ENCODE data around the gene TMA16.

The TMA16 gene

DNA sequence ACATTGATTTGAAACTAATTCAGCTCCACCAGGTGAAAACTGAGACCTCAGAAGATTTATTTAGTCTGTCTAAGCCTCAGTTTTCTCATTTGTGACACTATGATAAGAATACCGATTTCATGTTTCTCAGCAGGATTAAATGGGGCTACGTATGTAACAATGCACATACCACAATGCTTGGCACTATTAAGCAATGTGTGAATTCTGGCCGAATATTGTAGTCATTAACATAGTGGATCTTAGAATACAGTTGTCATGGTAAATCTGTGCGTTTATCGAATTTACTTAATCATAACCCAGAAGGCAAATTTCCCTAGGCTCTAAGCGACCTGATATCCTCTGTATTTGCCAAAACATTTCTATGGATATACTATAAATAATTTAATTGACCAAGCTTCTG is 69.1 kb downstream of the TMA16 start:
- DNase-seq (ENCODE audit: low read depth), result no peak

DNA sequence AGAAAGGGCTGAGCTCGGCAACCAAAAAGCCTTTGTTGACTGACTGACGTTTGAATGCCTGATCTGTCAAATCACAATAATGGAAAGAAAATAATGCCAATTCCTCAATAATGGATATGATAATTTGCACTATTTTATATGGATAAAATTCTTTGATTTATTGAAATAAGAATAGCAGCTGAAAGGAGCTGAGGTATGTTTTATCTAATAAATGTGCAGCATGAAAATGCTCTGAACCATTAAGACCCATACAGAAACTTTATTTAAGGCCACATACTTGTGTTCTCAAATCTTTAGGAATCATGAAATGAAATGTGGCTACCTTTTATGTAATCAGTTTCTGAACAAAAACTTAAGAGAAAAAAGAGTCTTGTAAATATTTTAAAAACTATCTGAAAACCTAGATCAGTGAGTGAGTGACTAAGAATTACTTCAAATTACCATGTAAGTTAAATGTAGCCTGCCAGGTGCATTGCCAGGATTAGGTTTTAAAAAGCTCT is 69.8 kb downstream of the TMA16 start:
- no peak for DNase-seq (ENCODE audit: low read depth)

DNA sequence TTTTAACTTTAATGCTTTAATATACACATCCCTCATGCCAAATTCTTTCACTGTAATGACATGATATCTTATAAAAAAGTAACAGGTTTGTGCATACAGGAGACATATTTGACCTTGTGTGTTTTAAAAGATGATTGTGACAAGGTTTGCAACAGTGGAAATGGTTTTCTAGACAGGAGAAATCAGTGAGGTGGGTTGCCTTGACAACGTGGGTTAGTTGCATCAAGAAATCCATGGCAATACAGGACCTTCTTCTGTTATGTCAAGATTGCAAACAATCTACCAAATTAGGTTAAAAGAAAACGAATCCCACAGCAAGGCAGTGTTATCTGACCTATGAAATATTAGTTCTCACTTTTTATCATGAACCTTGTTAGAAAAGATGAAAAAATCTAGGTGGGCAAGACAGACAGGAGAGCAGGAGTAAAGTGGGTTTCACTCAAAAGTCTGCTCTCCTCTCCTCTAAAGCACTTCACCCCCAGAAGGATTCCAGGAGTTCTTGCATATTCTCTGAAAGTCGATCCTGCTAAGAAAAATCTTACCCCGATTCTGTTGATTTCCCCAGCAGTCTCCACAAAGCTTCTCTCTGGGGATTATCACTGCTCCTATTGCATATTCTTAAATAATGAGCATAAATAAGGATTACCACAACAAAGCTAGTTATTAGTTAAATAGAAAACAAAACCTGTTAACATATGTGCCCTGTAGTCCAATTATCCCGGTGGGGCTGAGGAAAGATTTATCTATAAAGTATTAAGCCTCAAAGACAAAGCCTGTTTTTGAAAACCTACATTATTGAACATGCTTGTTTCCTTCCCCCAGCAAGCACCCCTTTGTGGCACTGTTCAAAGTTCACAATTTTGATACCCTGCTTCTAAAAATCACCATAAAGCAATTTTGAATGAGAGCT is 71.0 kb downstream of the TMA16 start:
- no peak for DNase-seq (ENCODE audit: low read depth)

- no peak for DNase-seq (ENCODE audit: low read depth)
Measured at GRCh38 chr4:163566257-163566796, 71.8 kb downstream of the TMA16 start.

DNA sequence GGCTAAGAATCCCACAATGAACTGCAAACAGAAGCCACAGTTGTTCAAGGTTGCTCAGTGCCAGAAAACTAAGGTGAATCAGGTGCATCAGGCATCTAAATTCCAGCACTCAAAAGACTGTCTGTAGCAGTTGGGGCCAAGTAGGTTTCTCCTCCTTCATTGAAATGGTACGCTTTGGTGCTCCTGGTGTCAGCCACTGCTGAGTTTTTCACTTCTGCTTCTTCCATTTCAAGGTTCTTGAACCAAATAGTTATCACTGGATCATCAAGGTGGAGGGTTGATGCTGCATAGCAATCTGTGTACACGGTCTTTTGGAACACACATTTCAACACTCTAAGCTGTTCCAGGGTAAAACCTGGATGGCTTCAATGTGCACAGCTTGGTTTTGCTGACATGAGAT is 74.4 kb downstream of the TMA16 start:
- no peak for DNase-seq (ENCODE audit: low read depth)
